Measurements from ENCODE around the gene RAD51B.
"Not testable (repeated sequence)": the region's sequence is repeated elsewhere in the genome, so short reads cannot be mapped to it uniquely, and the experiment has no call there.

Gene RAD51B

DNA sequence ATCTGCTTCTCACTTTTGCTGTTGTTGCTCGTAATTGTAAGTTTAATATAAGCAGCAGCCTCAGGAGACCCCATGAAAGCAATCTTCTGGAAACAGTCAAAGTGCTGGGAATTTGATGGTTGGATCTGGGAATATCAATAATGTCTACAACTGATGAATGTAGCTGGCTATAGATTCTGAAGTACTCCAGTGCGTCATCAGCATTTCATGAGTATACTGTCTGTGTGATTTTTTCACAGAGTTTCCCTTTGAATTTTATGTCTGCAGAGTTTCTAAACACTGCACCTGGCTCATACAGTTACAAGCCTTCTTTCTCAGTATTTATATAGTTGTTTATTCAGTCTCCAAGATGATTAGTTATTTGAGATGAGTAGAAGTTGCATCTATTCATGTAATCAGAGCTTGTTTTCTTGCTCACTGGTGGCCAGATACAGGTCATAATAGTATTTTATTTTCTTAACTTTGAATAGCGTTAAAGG is 222.3 kb downstream of the RAD51B start:
- H3K36me3 ChIP-seq (ENCODE audit: low read depth) = no peaks in the 10 kb centered on the region
- peaks cover 22% of the 10 kb centered on the region for H3K4me1 ChIP-seq (ENCODE audit: insufficient read depth, poor library complexity, severe bottlenecking)
- DNase-seq (ENCODE audit: low spot score) = no peak
- no peak; the same call in 2 of the 3 replicates for ATAC-seq (ENCODE audit: low read depth)
- H3K27ac ChIP-seq (ENCODE audit: poor library complexity, severe bottlenecking) = peak overlapping the region; percentile 36
- no peaks in the 10 kb centered on the region for H3K27me3 ChIP-seq (ENCODE audit: insufficient read depth, poor library complexity, severe bottlenecking)
- TF ChIP-seq CTCF (IDR thresholded peaks at IDR 0.05; ENCODE audit: poor library complexity, severe bottlenecking) = no peak
- H3K9me3 ChIP-seq (ENCODE audit: severe bottlenecking) = no peaks in the 10 kb centered on the region
- no peak overlapping the region for H3K4me3 ChIP-seq (ENCODE audit: severe bottlenecking)

DNA sequence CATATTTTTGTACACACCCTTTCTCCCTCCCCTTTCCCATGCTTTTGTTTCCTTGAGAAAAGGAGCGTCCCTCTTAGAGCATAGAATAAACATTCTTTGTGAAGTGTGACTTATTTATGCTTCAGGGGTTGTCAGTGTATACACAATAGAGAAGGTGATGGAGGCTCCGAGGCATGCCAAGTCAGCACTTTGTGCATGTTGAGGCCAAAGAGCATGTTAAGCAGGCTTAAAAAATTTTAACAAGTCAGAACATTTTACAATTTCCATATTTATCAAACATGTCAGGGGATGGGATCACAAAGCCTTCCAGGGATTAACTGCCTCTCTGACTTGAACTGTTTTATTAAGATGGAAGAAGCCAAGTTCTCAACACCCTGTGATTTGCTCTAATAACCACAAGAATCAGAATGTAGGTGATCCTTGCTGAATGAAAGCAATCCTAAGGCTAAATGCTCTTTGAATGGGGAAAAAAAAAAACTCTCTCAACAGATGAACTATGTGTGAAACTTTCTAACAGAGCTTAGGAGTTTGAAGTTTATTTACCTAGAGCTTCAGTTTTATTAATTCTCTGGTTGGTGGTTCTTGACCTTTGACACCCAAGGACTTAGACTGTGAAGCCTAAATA is 223.1 kb downstream of the RAD51B start:
- H3K27me3 ChIP-seq (ENCODE audit: insufficient read depth, poor library complexity, severe bottlenecking) = peaks cover under 1% of the 10 kb centered on the region
- no peaks in the 10 kb centered on the region for H3K9me3 ChIP-seq (ENCODE audit: severe bottlenecking)
- no peak for TF ChIP-seq CTCF (IDR thresholded peaks at IDR 0.05; ENCODE audit: poor library complexity, severe bottlenecking)
- peaks cover 26% of the 10 kb centered on the region for H3K4me1 ChIP-seq (ENCODE audit: insufficient read depth, poor library complexity, severe bottlenecking)
- peak; percentile 77 for ATAC-seq (ENCODE audit: low read depth)
- H3K27ac ChIP-seq (ENCODE audit: poor library complexity, severe bottlenecking) = peak overlapping the region; percentile 36
- DNase-seq (ENCODE audit: low spot score) = no peak
- no peak overlapping the region for H3K4me3 ChIP-seq (ENCODE audit: severe bottlenecking)
- H3K36me3 ChIP-seq (ENCODE audit: low read depth) = no peaks in the 10 kb centered on the region

- Histone ChIP-seq H3K4me1 (ENCODE audit: insufficient read depth, poor library complexity, severe bottlenecking) (peaks cover 34% of the 10 kb centered on the region), H3K4me3 (ENCODE audit: severe bottlenecking) (no peak overlapping the region), H3K9me3 (ENCODE audit: severe bottlenecking) (no peaks in the 10 kb centered on the region), H3K36me3 (ENCODE audit: low read depth) (no peaks in the 10 kb centered on the region), H3K27me3 (ENCODE audit: insufficient read depth, poor library complexity, severe bottlenecking) (peaks cover 2% of the 10 kb centered on the region), H3K27ac (ENCODE audit: poor library complexity, severe bottlenecking) (no peak overlapping the region)
- DNase-seq (ENCODE audit: low spot score) (no peak), ATAC-seq (ENCODE audit: low read depth) (no peak)
- no peak for TF ChIP-seq CTCF (IDR thresholded peaks at IDR 0.05; ENCODE audit: poor library complexity, severe bottlenecking)
These were observed 224.2 kb downstream of the RAD51B start for GRCh38 chr14:68043752-68044151.

DNA sequence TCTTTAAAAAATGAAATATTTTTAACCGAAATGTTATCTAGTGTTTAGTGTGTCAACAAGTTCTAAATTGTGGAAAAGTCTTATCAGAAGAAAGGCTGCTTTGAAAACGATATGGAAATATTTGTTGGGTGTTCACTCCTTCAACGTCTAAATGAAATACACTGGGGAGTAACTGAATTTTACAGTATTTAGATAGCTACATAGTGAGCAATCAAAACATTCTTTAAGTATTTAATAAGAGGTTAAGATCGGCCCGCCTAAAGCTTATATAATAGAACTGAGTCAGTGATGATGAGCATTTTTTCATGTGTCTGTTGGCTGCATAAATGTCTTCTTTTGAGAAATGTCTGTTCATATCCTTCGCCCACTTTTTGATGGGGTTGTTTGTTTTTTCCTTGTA is 228.3 kb downstream of the RAD51B start:
- peak; percentile 81 for ATAC-seq (ENCODE audit: low read depth)
- H3K27me3 ChIP-seq (ENCODE audit: insufficient read depth, poor library complexity, severe bottlenecking) = peaks cover 2% of the 10 kb centered on the region
- H3K4me3 ChIP-seq (ENCODE audit: severe bottlenecking) = no peak overlapping the region
- no peak for TF ChIP-seq CTCF (IDR thresholded peaks at IDR 0.05; ENCODE audit: poor library complexity, severe bottlenecking)
- no peak for DNase-seq (ENCODE audit: low spot score)
- H3K4me1 ChIP-seq (ENCODE audit: insufficient read depth, poor library complexity, severe bottlenecking) = peaks cover 21% of the 10 kb centered on the region
- peak overlapping the region; percentile 27 for H3K27ac ChIP-seq (ENCODE audit: poor library complexity, severe bottlenecking)
- no peaks in the 10 kb centered on the region for H3K9me3 ChIP-seq (ENCODE audit: severe bottlenecking)
- H3K36me3 ChIP-seq (ENCODE audit: low read depth) = 0 out of 2 replicates have a peak, but pooled peaks cover 4% of the 10 kb centered on the region

DNA sequence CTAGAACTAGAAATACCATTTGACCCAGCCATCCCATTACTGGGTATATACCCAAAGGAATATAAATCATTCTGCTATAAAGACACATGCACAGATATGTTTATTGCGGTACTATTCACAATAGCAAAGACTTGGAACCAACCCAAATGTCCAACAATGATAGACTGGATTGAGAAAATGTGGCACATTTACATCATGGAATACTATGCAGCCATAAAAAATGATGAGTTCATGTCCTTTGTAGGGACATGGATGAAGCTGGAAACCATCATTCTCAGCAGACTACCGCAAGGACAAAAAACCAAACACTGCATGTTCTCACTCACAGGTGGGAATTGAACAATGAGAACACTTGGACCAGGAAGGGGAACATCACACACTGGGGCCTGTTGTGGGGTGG is 229.2 kb downstream of the RAD51B start:
- not testable (repeated sequence) for DNase-seq (ENCODE audit: low spot score); ATAC-seq (ENCODE audit: low read depth)

More for the DNA sequence above, 229.2 kb downstream of the RAD51B start:
- peaks cover 14% of the 10 kb centered on the region for H3K4me1 ChIP-seq (ENCODE audit: insufficient read depth, poor library complexity, severe bottlenecking)
- H3K4me3 ChIP-seq (ENCODE audit: severe bottlenecking); H3K36me3 ChIP-seq (ENCODE audit: low read depth); H3K27ac ChIP-seq (ENCODE audit: poor library complexity, severe bottlenecking); H3K27me3 ChIP-seq (ENCODE audit: insufficient read depth, poor library complexity, severe bottlenecking); H3K9me3 ChIP-seq (ENCODE audit: severe bottlenecking): not testable (repeated sequence)

Data from RWPE2 (cell line).